Transverse colon (tissue), 4 donors: ENCODE results near the gene PLXNC1.

Source experiments
- EP300 ChIP-seq: sonication (generic); formaldehyde crosslinking; IDR thresholded peaks from one replicate; pipeline ENCODE4 v1.6.1; 2017; ENCODE audit warnings: antibody characterized with exemption, low read depth
- POLR2A ChIP-seq: fragments of 450-650 bp; IDR thresholded peaks from one replicate; pipeline ENCODE4 v1.6.1; 2016; ENCODE audit warnings: antibody characterized with exemption, mild to moderate bottlenecking, moderate library complexity
- POLR2AphosphoS5 ChIP-seq, 3 donors: sonication (generic); formaldehyde crosslinking; IDR thresholded peaks; one replicate each; pipeline ENCODE4 v1.6.1; 2016; ENCODE audit warnings: antibody characterized with exemption in 3 of 3
- TF ChIP-seq, protein P1 (sequence below), 5 experiments: fragments of 200-600 bp in 3 of 5; fragments of 450-650 bp in 2 of 5; sonication (generic) in 3 of 5; IDR thresholded peaks; 1 replicate in 2 of 5; 2 replicates in 3 of 5; pipeline ENCODE4 v1.5.1; 2016 to 2017; ENCODE audit warnings: antibody characterized with exemption in 5 of 5, inconsistent platforms in 3 of 5, mild to moderate bottlenecking in 2 of 5, moderate library complexity in 1 of 5

GRCh38 chr12:94205822-94206221, 57.4 kb downstream of the PLXNC1 start:
- TF ChIP-seq POLR2A (no peak), EP300 (no peak), POLR2AphosphoS5 (IDR thresholded peaks at IDR 0.05) (no peak)
- TF ChIP-seq, protein P1, sequence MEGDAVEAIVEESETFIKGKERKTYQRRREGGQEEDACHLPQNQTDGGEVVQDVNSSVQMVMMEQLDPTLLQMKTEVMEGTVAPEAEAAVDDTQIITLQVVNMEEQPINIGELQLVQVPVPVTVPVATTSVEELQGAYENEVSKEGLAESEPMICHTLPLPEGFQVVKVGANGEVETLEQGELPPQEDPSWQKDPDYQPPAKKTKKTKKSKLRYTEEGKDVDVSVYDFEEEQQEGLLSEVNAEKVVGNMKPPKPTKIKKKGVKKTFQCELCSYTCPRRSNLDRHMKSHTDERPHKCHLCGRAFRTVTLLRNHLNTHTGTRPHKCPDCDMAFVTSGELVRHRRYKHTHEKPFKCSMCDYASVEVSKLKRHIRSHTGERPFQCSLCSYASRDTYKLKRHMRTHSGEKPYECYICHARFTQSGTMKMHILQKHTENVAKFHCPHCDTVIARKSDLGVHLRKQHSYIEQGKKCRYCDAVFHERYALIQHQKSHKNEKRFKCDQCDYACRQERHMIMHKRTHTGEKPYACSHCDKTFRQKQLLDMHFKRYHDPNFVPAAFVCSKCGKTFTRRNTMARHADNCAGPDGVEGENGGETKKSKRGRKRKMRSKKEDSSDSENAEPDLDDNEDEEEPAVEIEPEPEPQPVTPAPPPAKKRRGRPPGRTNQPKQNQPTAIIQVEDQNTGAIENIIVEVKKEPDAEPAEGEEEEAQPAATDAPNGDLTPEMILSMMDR (IDR thresholded peaks at IDR 0.05), result no peak
